ENCODE data around the gene MCCD1. TPM values are rescaled to one million over a fixed set of nuclear protein-coding genes. Genes with fewer than 3 reads are reported as not detected.

The MCCD1 gene
- total and polyA plus RNA-seq, 3 experiments from 2014 or later: not detected

- Histone ChIP-seq H3K27ac (ENCODE audit: low read depth, low read length) (peak overlapping the region; percentile 60), H3K36me3 (ENCODE audit: insufficient read depth, low read length) (peaks cover 5% of the 10 kb centered on the region), H3K9me3 (ENCODE audit: low read length) (no peaks in the 10 kb centered on the region), H3K4me3 (ENCODE audit: low read length) (peak overlapping the region; percentile 82), H3K27me3 (ENCODE audit: insufficient read depth, low read length, poor library complexity, severe bottlenecking) (no peaks in the 10 kb centered on the region), H3K4me1 (ENCODE audit: insufficient read depth, low read length) (peaks cover 89% of the 10 kb centered on the region)
- Mint-ChIP-seq H3K4me1 (peaks cover 89 to 98% (median 98%) of the 10 kb centered on the region in 3 donors), H3K4me3 (peak overlapping the region; percentile 98 to 100 (median 100)), H3K36me3 (peaks cover 7 to 39% (median 10%) of the 10 kb centered on the region in 3 donors), H3K9me3 (peaks cover 0 to 2% (median 0%) of the 10 kb centered on the region in 5 donors), H3K27ac (peak overlapping the region; percentile 92 to 100 (median 100)), H3K27me3 (peaks cover 0 to 1% of the 10 kb centered on the region in 2 donors)
- POLR2A ChIA-PET: interaction anchor here (0.6 to 2.2 kb wide), 8 partner anchors 15 to 33 kb away, joined by 3 to 13 read pairs (median 4); partner anchors contain the start of genes DDX39B and NCR3
- CTCF ChIA-PET: interaction anchor here (1.5 to 19.7 kb wide), 3 partner anchors 18 to 80 kb away, joined by 5 to 692 read pairs (median 576); partner anchors contain the start of genes ATP6V1G2, DDX39B, LST1 and LTA
- no peak for DNase-seq
These were observed 45.6 kb downstream of the MCCD1 start for GRCh38 chr6:31574106-31575061.

DNA sequence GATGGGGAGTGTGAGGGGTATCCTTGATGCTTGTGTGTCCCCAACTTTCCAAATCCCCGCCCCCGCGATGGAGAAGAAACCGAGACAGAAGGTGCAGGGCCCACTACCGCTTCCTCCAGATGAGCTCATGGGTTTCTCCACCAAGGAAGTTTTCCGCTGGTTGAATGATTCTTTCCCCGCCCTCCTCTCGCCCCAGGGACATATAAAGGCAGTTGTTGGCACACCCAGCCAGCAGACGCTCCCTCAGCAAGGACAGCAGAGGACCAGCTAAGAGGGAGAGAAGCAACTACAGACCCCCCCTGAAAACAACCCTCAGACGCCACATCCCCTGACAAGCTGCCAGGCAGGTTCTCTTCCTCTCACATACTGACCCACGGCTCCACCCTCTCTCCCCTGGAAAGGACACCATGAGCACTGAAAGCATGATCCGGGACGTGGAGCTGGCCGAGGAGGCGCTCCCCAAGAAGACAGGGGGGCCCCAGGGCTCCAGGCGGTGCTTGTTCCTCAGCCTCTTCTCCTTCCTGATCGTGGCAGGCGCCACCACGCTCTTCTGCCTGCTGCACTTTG is 46.7 kb downstream of the MCCD1 start, which contains the start of gene TNF:
Gene TNF, plus strand, starts transcription at position 231 of the 567 bp plus-strand sequence. Its CDS starts 177 bp downstream, at position 408.
- peak within 1 kb of the TSS; percentile 98 to 100 (median 100) for H3K4me3 Mint-ChIP-seq
- no peaks in the 10 kb centered on the region for H3K27me3 ChIP-seq (ENCODE audit: insufficient read depth, low read length, poor library complexity, severe bottlenecking)
- H3K27ac ChIP-seq (ENCODE audit: low read depth, low read length): peak within 1 kb of the TSS; percentile 60
- H3K36me3 Mint-ChIP-seq: peaks cover 9 to 42% (median 10%) of the 10 kb centered on the region in 3 donors
- H3K4me1 Mint-ChIP-seq: peaks cover 89 to 98% (median 98%) of the 10 kb centered on the region in 3 donors
- H3K9me3 ChIP-seq (ENCODE audit: low read length): no peaks in the 10 kb centered on the region
- peaks cover 0 to 1% of the 10 kb centered on the region in 2 donors for H3K27me3 Mint-ChIP-seq
- ChIA-PET CTCF (interaction anchor here (17.7 to 19.7 kb wide), 2 partner anchors 17 to 19 kb away, joined by 576 to 692 read pairs; partner anchors contain the start of genes ATP6V1G2, DDX39B, LST1 and LTA), POLR2A (interaction anchor here (0.6 to 2.2 kb wide), 7 partner anchors 12 to 34 kb away, joined by 3 to 13 read pairs (median 4); partner anchors contain the start of gene DDX39B)
- peak within 1 kb of the TSS; percentile 82 for H3K4me3 ChIP-seq (ENCODE audit: low read length)
- H3K36me3 ChIP-seq (ENCODE audit: insufficient read depth, low read length): peaks cover 5% of the 10 kb centered on the region
- DNase-seq: peak in 4 of 5 donors; percentile 64 to 79 (median 72)
- H3K27ac Mint-ChIP-seq: peak within 1 kb of the TSS; percentile 92 to 100 (median 100)
- peaks cover 89% of the 10 kb centered on the region for H3K4me1 ChIP-seq (ENCODE audit: insufficient read depth, low read length)
- H3K9me3 Mint-ChIP-seq: peaks cover 0 to 2% (median 0%) of the 10 kb centered on the region in 5 donors

DNA sequence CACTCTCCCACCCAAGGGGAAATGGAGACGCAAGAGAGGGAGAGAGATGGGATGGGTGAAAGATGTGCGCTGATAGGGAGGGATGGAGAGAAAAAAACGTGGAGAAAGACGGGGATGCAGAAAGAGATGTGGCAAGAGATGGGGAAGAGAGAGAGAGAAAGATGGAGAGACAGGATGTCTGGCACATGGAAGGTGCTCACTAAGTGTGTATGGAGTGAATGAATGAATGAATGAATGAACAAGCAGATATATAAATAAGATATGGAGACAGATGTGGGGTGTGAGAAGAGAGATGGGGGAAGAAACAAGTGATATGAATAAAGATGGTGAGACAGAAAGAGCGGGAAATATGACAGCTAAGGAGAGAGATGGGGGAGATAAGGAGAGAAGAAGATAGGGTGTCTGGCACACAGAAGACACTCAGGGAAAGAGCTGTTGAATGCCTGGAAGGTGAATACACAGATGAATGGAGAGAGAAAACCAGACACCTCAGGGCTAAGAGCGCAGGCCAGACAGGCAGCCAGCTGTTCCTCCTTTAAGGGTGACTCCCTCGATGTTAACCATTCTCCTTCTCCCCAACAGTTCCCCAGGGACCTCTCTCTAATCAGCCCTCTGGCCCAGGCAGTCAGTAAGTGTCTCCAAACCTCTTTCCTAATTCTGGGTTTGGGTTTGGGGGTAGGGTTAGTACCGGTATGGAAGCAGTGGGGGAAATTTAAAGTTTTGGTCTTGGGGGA is 47.4 kb downstream of the MCCD1 start:
- H3K4me1 ChIP-seq (ENCODE audit: insufficient read depth, low read length): peaks cover 85% of the 10 kb centered on the region
- peaks cover 0 to 1% of the 10 kb centered on the region in 2 donors for H3K27me3 Mint-ChIP-seq
- H3K4me3 ChIP-seq (ENCODE audit: low read length): peak overlapping the region; percentile 82
- no peak for DNase-seq
- H3K27ac Mint-ChIP-seq: peak overlapping the region; percentile 92 to 100 (median 100)
- H3K4me3 Mint-ChIP-seq: peak overlapping the region; percentile 98 to 100 (median 100)
- H3K4me1 Mint-ChIP-seq: peaks cover 87 to 95% (median 93%) of the 10 kb centered on the region in 3 donors
- ChIA-PET CTCF (interaction anchor here (0.8 to 19.7 kb wide), 3 partner anchors 16 to 254 kb away, joined by 7 to 692 read pairs (median 576); partner anchors contain the start of genes ATP6V1G2, DDX39B, LST1 and LTA), POLR2A (interaction anchor here (0.6 to 7.6 kb wide), 11 partner anchors 10 to 250 kb away, joined by 3 to 42 read pairs (median 5); partner anchors contain the start of gene LST1)
- peak overlapping the region; percentile 60 for H3K27ac ChIP-seq (ENCODE audit: low read depth, low read length)
- peaks cover 12 to 49% (median 13%) of the 10 kb centered on the region in 3 donors for H3K36me3 Mint-ChIP-seq
- peaks cover 5% of the 10 kb centered on the region for H3K36me3 ChIP-seq (ENCODE audit: insufficient read depth, low read length)
- no peaks in the 10 kb centered on the region for H3K27me3 ChIP-seq (ENCODE audit: insufficient read depth, low read length, poor library complexity, severe bottlenecking)
- H3K9me3 ChIP-seq (ENCODE audit: low read length): no peaks in the 10 kb centered on the region
- peaks cover 0 to 2% (median 0%) of the 10 kb centered on the region in 5 donors for H3K9me3 Mint-ChIP-seq

DNA sequence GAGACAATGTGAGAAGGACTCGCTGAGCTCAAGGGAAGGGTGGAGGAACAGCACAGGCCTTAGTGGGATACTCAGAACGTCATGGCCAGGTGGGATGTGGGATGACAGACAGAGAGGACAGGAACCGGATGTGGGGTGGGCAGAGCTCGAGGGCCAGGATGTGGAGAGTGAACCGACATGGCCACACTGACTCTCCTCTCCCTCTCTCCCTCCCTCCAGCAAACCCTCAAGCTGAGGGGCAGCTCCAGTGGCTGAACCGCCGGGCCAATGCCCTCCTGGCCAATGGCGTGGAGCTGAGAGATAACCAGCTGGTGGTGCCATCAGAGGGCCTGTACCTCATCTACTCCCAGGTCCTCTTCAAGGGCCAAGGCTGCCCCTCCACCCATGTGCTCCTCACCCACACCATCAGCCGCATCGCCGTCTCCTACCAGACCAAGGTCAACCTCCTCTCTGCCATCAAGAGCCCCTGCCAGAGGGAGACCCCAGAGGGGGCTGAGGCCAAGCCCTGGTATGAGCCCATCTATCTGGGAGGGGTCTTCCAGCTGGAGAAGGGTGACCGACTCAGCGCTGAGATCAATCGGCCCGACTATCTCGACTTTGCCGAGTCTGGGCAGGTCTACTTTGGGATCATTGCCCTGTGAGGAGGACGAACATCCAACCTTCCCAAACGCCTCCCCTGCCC is 48.3 kb downstream of the MCCD1 start:
- peak overlapping the region; percentile 92 to 100 (median 100) for H3K27ac Mint-ChIP-seq
- Histone ChIP-seq H3K4me1 (ENCODE audit: insufficient read depth, low read length) (peaks cover 76% of the 10 kb centered on the region), H3K9me3 (ENCODE audit: low read length) (no peaks in the 10 kb centered on the region), H3K27me3 (ENCODE audit: insufficient read depth, low read length, poor library complexity, severe bottlenecking) (no peaks in the 10 kb centered on the region), H3K27ac (ENCODE audit: low read depth, low read length) (peak overlapping the region; percentile 60), H3K4me3 (ENCODE audit: low read length) (peak overlapping the region; percentile 82), H3K36me3 (ENCODE audit: insufficient read depth, low read length) (peaks cover 5% of the 10 kb centered on the region)
- H3K4me1 Mint-ChIP-seq: peaks cover 82 to 90% (median 84%) of the 10 kb centered on the region in 3 donors
- H3K9me3 Mint-ChIP-seq: peaks cover 0 to 2% (median 0%) of the 10 kb centered on the region in 5 donors
- peaks cover 0 to 1% of the 10 kb centered on the region in 2 donors for H3K27me3 Mint-ChIP-seq
- H3K4me3 Mint-ChIP-seq: peak overlapping the region; percentile 98 to 100 (median 100)
- DNase-seq: peak in 4 of 5 donors; percentile 45 to 69 (median 59)
- H3K36me3 Mint-ChIP-seq: peaks cover 14 to 55% (median 16%) of the 10 kb centered on the region in 3 donors
- ChIA-PET CTCF (interaction anchor here (0.8 to 19.7 kb wide), 4 partner anchors 15 to 253 kb away, joined by 6 to 692 read pairs (median 292); partner anchors contain the start of genes ATP6V1G2, DDX39B, LST1 and LTA), POLR2A (interaction anchor here (0.6 to 7.6 kb wide), 16 partner anchors 9 to 325 kb away, joined by 3 to 42 read pairs (median 4); partner anchors contain the start of genes LST1, MPIG6B and NCR3)

DNA sequence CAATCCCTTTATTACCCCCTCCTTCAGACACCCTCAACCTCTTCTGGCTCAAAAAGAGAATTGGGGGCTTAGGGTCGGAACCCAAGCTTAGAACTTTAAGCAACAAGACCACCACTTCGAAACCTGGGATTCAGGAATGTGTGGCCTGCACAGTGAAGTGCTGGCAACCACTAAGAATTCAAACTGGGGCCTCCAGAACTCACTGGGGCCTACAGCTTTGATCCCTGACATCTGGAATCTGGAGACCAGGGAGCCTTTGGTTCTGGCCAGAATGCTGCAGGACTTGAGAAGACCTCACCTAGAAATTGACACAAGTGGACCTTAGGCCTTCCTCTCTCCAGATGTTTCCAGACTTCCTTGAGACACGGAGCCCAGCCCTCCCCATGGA is 48.8 kb downstream of the MCCD1 start:
- peak overlapping the region; percentile 82 for H3K4me3 ChIP-seq (ENCODE audit: low read length)
- peaks cover 77% of the 10 kb centered on the region for H3K4me1 ChIP-seq (ENCODE audit: insufficient read depth, low read length)
- no peaks in the 10 kb centered on the region for H3K9me3 ChIP-seq (ENCODE audit: low read length)
- H3K36me3 ChIP-seq (ENCODE audit: insufficient read depth, low read length): peaks cover 5% of the 10 kb centered on the region
- peak overlapping the region; percentile 60 for H3K27ac ChIP-seq (ENCODE audit: low read depth, low read length)
- Mint-ChIP-seq H3K4me1 (peaks cover 80 to 90% (median 83%) of the 10 kb centered on the region in 3 donors), H3K4me3 (peak overlapping the region; percentile 98 to 100 (median 100)), H3K9me3 (peaks cover 0 to under 1% (median 0%) of the 10 kb centered on the region in 5 donors), H3K27ac (peak overlapping the region; percentile 92 to 100 (median 100)), H3K27me3 (peaks cover 0 to 1% of the 10 kb centered on the region in 2 donors), H3K36me3 (peaks cover 14 to 56% (median 16%) of the 10 kb centered on the region in 3 donors)
- H3K27me3 ChIP-seq (ENCODE audit: insufficient read depth, low read length, poor library complexity, severe bottlenecking): no peaks in the 10 kb centered on the region
- DNase-seq: no peak
- ChIA-PET POLR2A (interaction anchor here (0.6 to 7.6 kb wide), 11 partner anchors 9 to 325 kb away, joined by 3 to 42 read pairs (median 4); partner anchors contain the start of genes MPIG6B and NCR3), CTCF (interaction anchor here (1.7 to 19.7 kb wide), 3 partner anchors 15 to 83 kb away, joined by 6 to 692 read pairs (median 576); partner anchors contain the start of genes ATP6V1G2, DDX39B, LST1 and LTA)

Measured in CD8-positive, alpha-beta memory T cell (primary cell).